Measurements from ENCODE around the gene NISCH. TPM values are rescaled to one million over a fixed set of nuclear protein-coding genes. Genes with fewer than 3 reads are reported as not detected.
A peak's percentile ranks its signal among the peaks of the same experiment; 100 is the strongest.

Gene NISCH
- total and polyA plus RNA-seq, 2 experiments from 2014 or later = 18.4 to 76.4 TPM

DNA sequence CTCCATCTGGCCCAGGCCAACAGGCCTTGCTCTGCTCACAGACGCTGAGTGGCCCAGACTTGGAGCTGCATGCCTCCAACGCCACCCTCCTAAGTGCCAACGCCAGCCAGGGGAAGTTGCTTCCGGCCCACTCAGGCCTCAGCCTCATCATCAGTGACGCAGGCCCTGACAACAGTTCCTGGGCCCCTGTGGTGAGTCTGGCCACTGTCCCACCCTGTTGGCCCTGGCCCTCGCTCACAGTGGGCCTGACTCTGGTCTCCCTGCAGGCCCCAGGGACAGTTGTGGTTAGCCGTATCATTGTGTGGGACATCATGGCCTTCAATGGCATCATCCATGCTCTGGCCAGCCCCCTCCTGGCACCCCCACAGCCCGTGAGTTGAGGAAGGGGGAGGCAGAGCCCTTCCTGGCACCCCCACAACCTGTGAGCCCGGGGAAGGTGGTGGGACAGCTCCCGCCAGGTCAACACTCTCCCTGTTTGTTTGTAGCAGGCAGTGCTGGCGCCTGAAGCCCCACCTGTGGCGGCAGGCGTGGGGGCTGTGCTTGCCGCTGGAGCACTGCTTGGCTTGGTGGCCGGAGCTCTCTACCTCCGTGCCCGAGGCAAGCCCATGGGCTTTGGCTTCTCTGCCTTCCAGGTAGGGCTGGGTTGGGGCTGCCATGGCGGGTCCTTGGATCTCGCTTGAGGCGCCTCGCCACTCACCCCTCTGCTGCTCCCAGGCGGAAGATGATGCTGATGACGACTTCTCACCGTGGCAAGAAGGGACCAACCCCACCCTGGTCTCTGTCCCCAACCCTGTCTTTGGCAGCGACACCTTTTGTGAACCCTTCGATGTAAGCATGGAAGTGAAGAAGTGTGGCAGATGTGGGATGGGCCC is 68.2 kb downstream of the NISCH start:
- Histone ChIP-seq H3K27me3 (ENCODE audit: insufficient read depth) (no peaks in the 10 kb centered on the region), H3K4me1 (ENCODE audit: insufficient read depth) (no peaks in the 10 kb centered on the region), H2AFZ (no peak overlapping the region), H3K36me3 (ENCODE audit: insufficient read depth) (peaks cover 10% of the 10 kb centered on the region; the same call in 1 of the 2 replicates), H4K20me1 (replicated peaks; ENCODE audit: insufficient read depth) (no peaks in the 10 kb centered on the region; the same call in 1 of the 2 replicates), H3K4me3 (no peak overlapping the region), H3K9me2 (ENCODE audit: insufficient read depth) (no peaks in the 10 kb centered on the region), H3F3A (replicated peaks; ENCODE audit: low read depth) (0 out of 2 replicates have a peak, but pooled peaks cover 2% of the 10 kb centered on the region), H3K79me2 (replicated peaks; ENCODE audit: insufficient read depth) (no peaks in the 10 kb centered on the region), H3K27ac (ENCODE audit: low read depth) (no peak overlapping the region), H3K4me2 (no peak overlapping the region)
- TF ChIP-seq JUNB (IDR thresholded peaks at IDR 0.05; ENCODE audit: unreplicated experiment) (no peak), POLR2AphosphoS5 (IDR thresholded peaks at IDR 0.05; ENCODE audit: low read depth) (no peak), ZNF331 (CRISPR knock-in tag; IDR thresholded peaks at IDR 0.05; ENCODE audit: low read depth) (no peak)
- TF ChIP-seq, protein P1, sequence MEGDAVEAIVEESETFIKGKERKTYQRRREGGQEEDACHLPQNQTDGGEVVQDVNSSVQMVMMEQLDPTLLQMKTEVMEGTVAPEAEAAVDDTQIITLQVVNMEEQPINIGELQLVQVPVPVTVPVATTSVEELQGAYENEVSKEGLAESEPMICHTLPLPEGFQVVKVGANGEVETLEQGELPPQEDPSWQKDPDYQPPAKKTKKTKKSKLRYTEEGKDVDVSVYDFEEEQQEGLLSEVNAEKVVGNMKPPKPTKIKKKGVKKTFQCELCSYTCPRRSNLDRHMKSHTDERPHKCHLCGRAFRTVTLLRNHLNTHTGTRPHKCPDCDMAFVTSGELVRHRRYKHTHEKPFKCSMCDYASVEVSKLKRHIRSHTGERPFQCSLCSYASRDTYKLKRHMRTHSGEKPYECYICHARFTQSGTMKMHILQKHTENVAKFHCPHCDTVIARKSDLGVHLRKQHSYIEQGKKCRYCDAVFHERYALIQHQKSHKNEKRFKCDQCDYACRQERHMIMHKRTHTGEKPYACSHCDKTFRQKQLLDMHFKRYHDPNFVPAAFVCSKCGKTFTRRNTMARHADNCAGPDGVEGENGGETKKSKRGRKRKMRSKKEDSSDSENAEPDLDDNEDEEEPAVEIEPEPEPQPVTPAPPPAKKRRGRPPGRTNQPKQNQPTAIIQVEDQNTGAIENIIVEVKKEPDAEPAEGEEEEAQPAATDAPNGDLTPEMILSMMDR (conservative IDR thresholded peaks at IDR 0.05; ENCODE audit: low read depth in 2 of 2) = no peak
- Mint-ChIP-seq H3K4me1 (no peaks in the 10 kb centered on the region; the same call in 2 of the 3 replicates), H3K9me3 (no peaks in the 10 kb centered on the region), H3K27me3 (ENCODE audit: insufficient read depth, low read depth, poor library complexity) (peaks cover 7% of the 10 kb centered on the region), H3K36me3 (ENCODE audit: low read depth) (peaks cover 41% of the 10 kb centered on the region), H3K27ac (peak overlapping the region; percentile 44; the same call in 1 of the 2 replicates), H3K4me3 (no peak overlapping the region)
- no peak for ATAC-seq
- no peak for DNase-seq (ENCODE audit: low spot score)

DNA sequence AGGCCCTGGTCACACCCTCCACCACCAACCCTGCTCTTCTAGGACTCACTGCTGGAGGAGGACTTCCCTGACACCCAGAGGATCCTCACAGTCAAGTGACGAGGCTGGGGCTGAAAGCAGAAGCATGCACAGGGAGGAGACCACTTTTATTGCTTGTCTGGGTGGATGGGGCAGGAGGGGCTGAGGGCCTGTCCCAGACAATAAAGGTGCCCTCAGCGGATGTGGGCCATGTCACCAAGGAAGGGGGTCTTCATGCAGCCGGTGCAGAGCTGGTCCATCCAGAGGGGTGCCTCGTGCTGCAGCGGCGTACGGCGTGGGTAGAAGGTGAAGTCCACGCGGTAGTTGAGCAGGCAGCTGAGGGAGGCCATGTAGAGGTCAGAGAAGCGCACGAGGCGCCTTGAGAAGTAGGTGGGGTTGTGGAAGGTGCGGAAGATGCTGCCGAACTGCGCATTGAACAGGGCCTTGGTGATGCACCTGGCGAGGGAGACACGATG is 68.9 kb downstream of the NISCH start:
- no peaks in the 10 kb centered on the region for H3K4me1 Mint-ChIP-seq
- peaks cover 48% of the 10 kb centered on the region for H3K36me3 Mint-ChIP-seq (ENCODE audit: low read depth)
- H3K27me3 Mint-ChIP-seq (ENCODE audit: insufficient read depth, low read depth, poor library complexity) = peaks cover 10% of the 10 kb centered on the region
- no peaks in the 10 kb centered on the region for H3K9me3 Mint-ChIP-seq
- H3F3A ChIP-seq (replicated peaks; ENCODE audit: low read depth) = no peaks in the 10 kb centered on the region
- no peak for DNase-seq (ENCODE audit: low spot score)
- no peak for ATAC-seq
- H3K27me3 ChIP-seq (ENCODE audit: insufficient read depth) = no peaks in the 10 kb centered on the region
- no peaks in the 10 kb centered on the region for H3K9me2 ChIP-seq (ENCODE audit: insufficient read depth)
- no peak overlapping the region for H2AFZ ChIP-seq
- H3K4me3 ChIP-seq = no peak overlapping the region
- H3K4me2 ChIP-seq = no peak overlapping the region
- H3K36me3 ChIP-seq (ENCODE audit: insufficient read depth) = peaks cover 10% of the 10 kb centered on the region; the same call in 1 of the 2 replicates
- H3K79me2 ChIP-seq (replicated peaks; ENCODE audit: insufficient read depth) = no peaks in the 10 kb centered on the region
- peak overlapping the region; percentile 44; the same call in 1 of the 2 replicates for H3K27ac Mint-ChIP-seq
- no peaks in the 10 kb centered on the region for H3K4me1 ChIP-seq (ENCODE audit: insufficient read depth)
- no peaks in the 10 kb centered on the region; the same call in 1 of the 2 replicates for H4K20me1 ChIP-seq (replicated peaks; ENCODE audit: insufficient read depth)
- no peak overlapping the region for H3K4me3 Mint-ChIP-seq
- no peak overlapping the region for H3K27ac ChIP-seq (ENCODE audit: low read depth)
- TF ChIP-seq, protein P2, sequence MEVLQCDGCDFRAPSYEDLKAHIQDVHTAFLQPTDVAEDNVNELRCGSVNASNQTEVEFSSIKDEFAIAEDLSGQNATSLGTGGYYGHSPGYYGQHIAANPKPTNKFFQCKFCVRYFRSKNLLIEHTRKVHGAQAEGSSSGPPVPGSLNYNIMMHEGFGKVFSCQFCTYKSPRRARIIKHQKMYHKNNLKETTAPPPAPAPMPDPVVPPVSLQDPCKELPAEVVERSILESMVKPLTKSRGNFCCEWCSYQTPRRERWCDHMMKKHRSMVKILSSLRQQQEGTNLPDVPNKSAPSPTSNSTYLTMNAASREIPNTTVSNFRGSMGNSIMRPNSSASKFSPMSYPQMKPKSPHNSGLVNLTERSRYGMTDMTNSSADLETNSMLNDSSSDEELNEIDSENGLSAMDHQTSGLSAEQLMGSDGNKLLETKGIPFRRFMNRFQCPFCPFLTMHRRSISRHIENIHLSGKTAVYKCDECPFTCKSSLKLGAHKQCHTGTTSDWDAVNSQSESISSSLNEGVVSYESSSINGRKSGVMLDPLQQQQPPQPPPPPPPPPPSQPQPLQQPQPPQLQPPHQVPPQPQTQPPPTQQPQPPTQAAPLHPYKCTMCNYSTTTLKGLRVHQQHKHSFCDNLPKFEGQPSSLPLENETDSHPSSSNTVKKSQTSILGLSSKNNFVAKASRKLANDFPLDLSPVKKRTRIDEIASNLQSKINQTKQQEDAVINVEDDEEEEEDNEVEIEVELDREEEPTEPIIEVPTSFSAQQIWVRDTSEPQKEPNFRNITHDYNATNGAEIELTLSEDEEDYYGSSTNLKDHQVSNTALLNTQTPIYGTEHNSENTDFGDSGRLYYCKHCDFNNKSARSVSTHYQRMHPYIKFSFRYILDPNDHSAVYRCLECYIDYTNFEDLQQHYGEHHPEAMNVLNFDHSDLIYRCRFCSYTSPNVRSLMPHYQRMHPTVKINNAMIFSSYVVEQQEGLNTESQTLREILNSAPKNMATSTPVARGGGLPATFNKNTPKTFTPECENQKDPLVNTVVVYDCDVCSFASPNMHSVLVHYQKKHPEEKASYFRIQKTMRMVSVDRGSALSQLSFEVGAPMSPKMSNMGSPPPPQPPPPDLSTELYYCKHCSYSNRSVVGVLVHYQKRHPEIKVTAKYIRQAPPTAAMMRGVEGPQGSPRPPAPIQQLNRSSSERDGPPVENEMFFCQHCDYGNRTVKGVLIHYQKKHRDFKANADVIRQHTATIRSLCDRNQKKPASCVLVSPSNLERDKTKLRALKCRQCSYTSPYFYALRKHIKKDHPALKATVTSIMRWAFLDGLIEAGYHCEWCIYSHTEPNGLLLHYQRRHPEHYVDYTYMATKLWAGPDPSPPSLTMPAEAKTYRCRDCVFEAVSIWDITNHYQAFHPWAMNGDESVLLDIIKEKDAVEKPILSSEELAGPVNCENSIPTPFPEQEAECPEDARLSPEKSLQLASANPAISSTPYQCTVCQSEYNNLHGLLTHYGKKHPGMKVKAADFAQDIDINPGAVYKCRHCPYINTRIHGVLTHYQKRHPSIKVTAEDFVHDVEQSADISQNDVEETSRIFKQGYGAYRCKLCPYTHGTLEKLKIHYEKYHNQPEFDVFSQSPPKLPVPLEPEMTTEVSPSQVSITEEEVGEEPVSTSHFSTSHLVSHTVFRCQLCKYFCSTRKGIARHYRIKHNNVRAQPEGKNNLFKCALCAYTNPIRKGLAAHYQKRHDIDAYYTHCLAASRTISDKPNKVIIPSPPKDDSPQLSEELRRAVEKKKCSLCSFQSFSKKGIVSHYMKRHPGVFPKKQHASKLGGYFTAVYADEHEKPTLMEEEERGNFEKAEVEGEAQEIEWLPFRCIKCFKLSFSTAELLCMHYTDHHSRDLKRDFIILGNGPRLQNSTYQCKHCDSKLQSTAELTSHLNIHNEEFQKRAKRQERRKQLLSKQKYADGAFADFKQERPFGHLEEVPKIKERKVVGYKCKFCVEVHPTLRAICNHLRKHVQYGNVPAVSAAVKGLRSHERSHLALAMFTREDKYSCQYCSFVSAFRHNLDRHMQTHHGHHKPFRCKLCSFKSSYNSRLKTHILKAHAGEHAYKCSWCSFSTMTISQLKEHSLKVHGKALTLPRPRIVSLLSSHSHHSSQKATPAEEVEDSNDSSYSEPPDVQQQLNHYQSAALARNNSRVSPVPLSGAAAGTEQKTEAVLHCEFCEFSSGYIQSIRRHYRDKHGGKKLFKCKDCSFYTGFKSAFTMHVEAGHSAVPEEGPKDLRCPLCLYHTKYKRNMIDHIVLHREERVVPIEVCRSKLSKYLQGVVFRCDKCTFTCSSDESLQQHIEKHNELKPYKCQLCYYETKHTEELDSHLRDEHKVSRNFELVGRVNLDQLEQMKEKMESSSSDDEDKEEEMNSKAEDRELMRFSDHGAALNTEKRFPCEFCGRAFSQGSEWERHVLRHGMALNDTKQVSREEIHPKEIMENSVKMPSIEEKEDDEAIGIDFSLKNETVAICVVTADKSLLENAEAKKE (CRISPR knock-in tag; IDR thresholded peaks at IDR 0.05) = no peak
- no peak for TF ChIP-seq CREB1 (CRISPR knock-in tag; IDR thresholded peaks at IDR 0.05; ENCODE audit: low read depth)
- TF ChIP-seq ZNF331 (CRISPR knock-in tag; IDR thresholded peaks at IDR 0.05; ENCODE audit: low read depth) = no peak
- TF ChIP-seq, protein P1 (conservative IDR thresholded peaks at IDR 0.05; ENCODE audit: low read depth in 2 of 2) = no peak
- TF ChIP-seq ZNF114 (CRISPR knock-in tag; IDR thresholded peaks at IDR 0.05) = no peak
- TF ChIP-seq, protein P3, sequence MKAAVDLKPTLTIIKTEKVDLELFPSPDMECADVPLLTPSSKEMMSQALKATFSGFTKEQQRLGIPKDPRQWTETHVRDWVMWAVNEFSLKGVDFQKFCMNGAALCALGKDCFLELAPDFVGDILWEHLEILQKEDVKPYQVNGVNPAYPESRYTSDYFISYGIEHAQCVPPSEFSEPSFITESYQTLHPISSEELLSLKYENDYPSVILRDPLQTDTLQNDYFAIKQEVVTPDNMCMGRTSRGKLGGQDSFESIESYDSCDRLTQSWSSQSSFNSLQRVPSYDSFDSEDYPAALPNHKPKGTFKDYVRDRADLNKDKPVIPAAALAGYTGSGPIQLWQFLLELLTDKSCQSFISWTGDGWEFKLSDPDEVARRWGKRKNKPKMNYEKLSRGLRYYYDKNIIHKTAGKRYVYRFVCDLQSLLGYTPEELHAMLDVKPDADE (IDR thresholded peaks at IDR 0.05) = no peak

Measured in GM23338 (cell line).